CD14-positive monocyte (primary cell): ENCODE data around the gene KIF9. TPM values are rescaled to one million over a fixed set of nuclear protein-coding genes. Genes with fewer than 3 reads are reported as not detected.
A peak's percentile ranks its signal among the peaks of the same experiment; 100 is the strongest.
"Not testable (repeated sequence)": the region's sequence is repeated elsewhere in the genome, so short reads cannot be mapped to it uniquely, and the experiment has no call there.

Source experiments
- DNase-seq, 3 donors: peaks; one replicate each; pipeline ENCODE4 v3.0.0-alpha.2; 2011 to 2022
- H2AFZ ChIP-seq: 2 replicates; pipeline ENCODE4 v1.6.0; 2012; ENCODE audit warnings: mild to moderate bottlenecking, low read depth, low read length, inconsistent platforms; ENCODE audit not compliant: insufficient read depth, poor library complexity, severe bottlenecking
- H3K27ac ChIP-seq, 2 donors: 1 replicate in 1 of 2; 2 replicates in 1 of 2; pipeline ENCODE4 v1.5.1; 2012 to 2013; ENCODE audit warnings: low read length in 2 of 2, control low read depth in 1 of 2, inconsistent platforms in 1 of 2, low read depth in 1 of 2, mild to moderate bottlenecking in 1 of 2
- H3K27me3 ChIP-seq, 2 donors: one replicate each; pipeline versions ENCODE4 v1.6.0 to v1.6.1; 2011 to 2013; ENCODE audit warnings: low read length in 2 of 2; ENCODE audit not compliant: control insufficient read depth in 2 of 2, insufficient read depth in 2 of 2
- H3K36me3 ChIP-seq, 2 donors: replicated peaks in 1 of 2; 1 replicate in 1 of 2; 2 replicates in 1 of 2; pipeline versions ENCODE4 v1.5.1 to v1.6.1; 2012 to 2013; ENCODE audit warnings: low read length in 2 of 2, control low read depth in 1 of 2, inconsistent platforms in 1 of 2, mild to moderate bottlenecking in 1 of 2; ENCODE audit not compliant: insufficient read depth in 2 of 2, control insufficient read depth in 1 of 2
- H3K4me1 ChIP-seq, 2 donors: 1 replicate in 1 of 2; 2 replicates in 1 of 2; pipeline versions ENCODE4 v1.5.1 to v1.6.1; 2012 to 2013; ENCODE audit warnings: low read length in 2 of 2, control low read depth in 1 of 2, inconsistent platforms in 1 of 2, mild to moderate bottlenecking in 1 of 2, moderate library complexity in 1 of 2; ENCODE audit not compliant: insufficient read depth in 2 of 2, control insufficient read depth in 1 of 2
- H3K4me2 ChIP-seq: replicated peaks from 2 replicates; pipeline ENCODE3; 2012; ENCODE audit warnings: low read length, moderate library complexity, mild to moderate bottlenecking; ENCODE audit not compliant: poor library complexity, severe bottlenecking; ENCODE audit errors: extremely low read depth
- H3K4me3 ChIP-seq, 3 experiments: fragments of 200-600 bp in 1 of 3; sonication (generic) in 1 of 3; replicated peaks in 1 of 3; 1 replicate in 2 of 3; 2 replicates in 1 of 3; pipeline ENCODE4 v1.5.1; 2011 to 2013; ENCODE audit warnings: low read length in 3 of 3, mild to moderate bottlenecking in 3 of 3, control low read depth in 2 of 3, low read depth in 2 of 3, inconsistent platforms in 1 of 3, moderate library complexity in 1 of 3
- H3K79me2 ChIP-seq: 2 replicates; pipeline ENCODE4 v1.6.0; 2012; ENCODE audit warnings: mild to moderate bottlenecking, control low read depth, inconsistent platforms, low read length, moderate library complexity; ENCODE audit not compliant: insufficient read depth
- H3K9ac ChIP-seq: 2 replicates; pipeline ENCODE4 v1.6.0; 2017; ENCODE audit warnings: low read length, mild to moderate bottlenecking; ENCODE audit not compliant: insufficient read depth, poor library complexity, severe bottlenecking
- H3K9me3 ChIP-seq, 2 donors: replicated peaks in 1 of 2; 1 replicate in 1 of 2; 2 replicates in 1 of 2; pipeline versions ENCODE4 v1.5.1 to v1.6.1; 2012 to 2013; ENCODE audit warnings: low read length in 2 of 2, control low read depth in 1 of 2; ENCODE audit not compliant: control insufficient read depth in 1 of 2, insufficient read depth in 1 of 2
- H4K20me1 ChIP-seq: 2 replicates; pipeline ENCODE4 v1.6.0; 2012; ENCODE audit warnings: mild to moderate bottlenecking, low read length, control low read depth, moderate library complexity; ENCODE audit not compliant: insufficient read depth
- H3K27ac Mint-ChIP-seq, 7 donors: one replicate each; pipeline ENCODE4 v1.8.0; 2020; ENCODE audit warnings: mild to moderate bottlenecking in 7 of 7, mixed read lengths in 7 of 7, moderate library complexity in 6 of 7, inconsistent platforms in 2 of 7
- H3K27me3 Mint-ChIP-seq, 3 donors: one replicate each; pipeline ENCODE4 v1.8.0; 2021 to 2022; ENCODE audit warnings: low read depth in 3 of 3, mild to moderate bottlenecking in 3 of 3, mixed read lengths in 3 of 3, moderate library complexity in 3 of 3, inconsistent platforms in 1 of 3
- H3K36me3 Mint-ChIP-seq, 2 donors: one replicate each; pipeline ENCODE4 v1.8.0; 2020; ENCODE audit warnings: mixed read lengths in 2 of 2, inconsistent platforms in 1 of 2, mild to moderate bottlenecking in 1 of 2
- H3K4me1 Mint-ChIP-seq: one replicate; pipeline ENCODE4 v1.8.0; 2020; ENCODE audit warnings: mild to moderate bottlenecking, mixed read lengths
- H3K4me3 Mint-ChIP-seq, 2 donors: one replicate each; pipeline ENCODE4 v1.8.0; 2020; ENCODE audit warnings: mild to moderate bottlenecking in 2 of 2, mixed read lengths in 2 of 2, moderate library complexity in 1 of 2
- H3K9me3 Mint-ChIP-seq, 7 donors: one replicate each; pipeline ENCODE4 v1.8.0; 2020 to 2022; ENCODE audit warnings: mixed read lengths in 7 of 7, mild to moderate bottlenecking in 6 of 7, moderate library complexity in 6 of 7, inconsistent platforms in 2 of 7
- WGBS: methylation state at CpG from one replicate; pipeline ENCODE4 v1.1.5; 2013; ENCODE audit warnings: missing lambda C conversion rate; ENCODE audit not compliant: insufficient coverage; 5-methylcytosine and 5-hydroxymethylcytosine counted together
- intact Hi-C, 2 donors: fragments of 100-400 bp; cut with micrococcal nuclease; formaldehyde crosslinking; loops; one replicate each; pipeline versions ENCODE4 v1.15.0 to v1.15.1; 2023
- polyA plus RNA-seq, 3 donors: library from polyadenylated mRNA; depleted of rRNA in 1 of 3; unstranded in 2 of 3; stranded (reverse) in 1 of 3; fragments of 300-500 nt in 2 of 3; fragments of >200 nt in 1 of 3; fragmentation: Illumina TruSeq in 2 of 3; gene quantifications; 1 replicate in 2 of 3; 2 replicates in 1 of 3; pipeline ENCODE4 v1.2.3, GENCODE V29; 2012 to 2021
- TF ChIP-seq, protein P1 (sequence below): fragments of 200-600 bp; IDR thresholded peaks from one replicate; pipeline ENCODE4 v1.8.0; 2022; ENCODE audit warnings: antibody characterized with exemption, mild to moderate bottlenecking

The KIF9 gene
- polyA plus RNA-seq, 3 donors = 2.4 to 5.1 (median 3.8) TPM

DNA sequence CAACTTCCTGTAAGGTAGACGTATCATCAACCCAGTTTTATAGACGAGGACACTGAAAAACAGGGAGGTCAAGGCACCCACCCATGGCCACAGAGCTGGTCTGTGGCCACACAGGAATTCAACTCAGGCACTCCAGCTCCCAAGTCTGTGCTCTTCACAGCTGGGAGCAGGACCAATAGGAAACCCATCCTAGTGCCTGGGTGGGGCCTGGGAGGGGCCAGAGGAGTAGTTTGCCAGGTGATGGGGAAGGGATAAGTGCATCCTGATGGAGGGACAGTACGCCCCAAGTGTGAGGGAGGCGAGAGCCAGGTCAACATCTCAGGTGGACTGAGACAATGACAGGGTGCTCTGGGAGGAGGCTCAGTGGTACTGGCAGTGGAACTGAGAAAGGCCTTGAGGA, 22.0 kb downstream of the KIF9 start:
- peaks cover 4 to 6% (median 4%) of the 10 kb centered on the region in 3 donors for H3K27me3 Mint-ChIP-seq
- H3K4me1 Mint-ChIP-seq = peaks cover 10% of the 10 kb centered on the region
- intact Hi-C loops = loop anchor here in 1 of 2 donors (10.0 kb wide), 1 partner anchor 54 kb away; no protein-coding TSS in a partner anchor
- no peaks in the 10 kb centered on the region for H3K79me2 ChIP-seq
- 56% methylated on average over 4 of the region's 4 CpGs for WGBS
- peaks cover 2 to 4% of the 10 kb centered on the region in 2 donors for H3K36me3 Mint-ChIP-seq
- H3K27me3 ChIP-seq = no peaks in the 10 kb centered on the region
- H3K4me3 Mint-ChIP-seq = no peak overlapping the region
- no peak overlapping the region for H3K4me2 ChIP-seq
- no peak overlapping the region for H3K9ac ChIP-seq
- no peak overlapping the region for H3K27ac ChIP-seq
- no peaks in the 10 kb centered on the region for H4K20me1 ChIP-seq
- H3K27ac Mint-ChIP-seq = peak overlapping the region in 1 of 7 donors; percentile 62
- H3K4me3 ChIP-seq = no peak overlapping the region
- no peaks in the 10 kb centered on the region for H3K36me3 ChIP-seq
- H3K4me1 ChIP-seq = no peaks in the 10 kb centered on the region
- H3K9me3 Mint-ChIP-seq = peaks cover 0 to 4% (median 0%) of the 10 kb centered on the region in 7 donors
- TF ChIP-seq, protein P1, sequence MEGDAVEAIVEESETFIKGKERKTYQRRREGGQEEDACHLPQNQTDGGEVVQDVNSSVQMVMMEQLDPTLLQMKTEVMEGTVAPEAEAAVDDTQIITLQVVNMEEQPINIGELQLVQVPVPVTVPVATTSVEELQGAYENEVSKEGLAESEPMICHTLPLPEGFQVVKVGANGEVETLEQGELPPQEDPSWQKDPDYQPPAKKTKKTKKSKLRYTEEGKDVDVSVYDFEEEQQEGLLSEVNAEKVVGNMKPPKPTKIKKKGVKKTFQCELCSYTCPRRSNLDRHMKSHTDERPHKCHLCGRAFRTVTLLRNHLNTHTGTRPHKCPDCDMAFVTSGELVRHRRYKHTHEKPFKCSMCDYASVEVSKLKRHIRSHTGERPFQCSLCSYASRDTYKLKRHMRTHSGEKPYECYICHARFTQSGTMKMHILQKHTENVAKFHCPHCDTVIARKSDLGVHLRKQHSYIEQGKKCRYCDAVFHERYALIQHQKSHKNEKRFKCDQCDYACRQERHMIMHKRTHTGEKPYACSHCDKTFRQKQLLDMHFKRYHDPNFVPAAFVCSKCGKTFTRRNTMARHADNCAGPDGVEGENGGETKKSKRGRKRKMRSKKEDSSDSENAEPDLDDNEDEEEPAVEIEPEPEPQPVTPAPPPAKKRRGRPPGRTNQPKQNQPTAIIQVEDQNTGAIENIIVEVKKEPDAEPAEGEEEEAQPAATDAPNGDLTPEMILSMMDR = no peak
- DNase-seq = no peak
- H2AFZ ChIP-seq = peak overlapping the region; percentile 27
- no peaks in the 10 kb centered on the region for H3K9me3 ChIP-seq

- Histone ChIP-seq H3K27me3 (no peaks in the 10 kb centered on the region), H2AFZ (no peak overlapping the region), H4K20me1 (no peaks in the 10 kb centered on the region), H3K36me3 (no peaks in the 10 kb centered on the region), H3K4me3 (no peak overlapping the region), H3K9ac (no peak overlapping the region), H3K79me2 (no peaks in the 10 kb centered on the region), H3K4me1 (no peaks in the 10 kb centered on the region), H3K9me3 (no peaks in the 10 kb centered on the region), H3K27ac (no peak overlapping the region), H3K4me2 (no peak overlapping the region)
- Mint-ChIP-seq H3K9me3 (peaks cover 0 to 4% (median 0%) of the 10 kb centered on the region in 7 donors), H3K36me3 (peaks cover 0 to 2% of the 10 kb centered on the region in 2 donors), H3K4me3 (no peak overlapping the region), H3K27ac (no peak overlapping the region), H3K27me3 (peaks cover 3 to 6% (median 5%) of the 10 kb centered on the region in 3 donors), H3K4me1 (peaks cover 10% of the 10 kb centered on the region)
- intact Hi-C loops = no loop called here
- DNase-seq = no peak
- TF ChIP-seq, protein P1 = no peak
- 100% methylated on average over 2 of the region's 3 CpGs for WGBS
Measured at GRCh38 chr3:47259114-47259513, 23.5 kb downstream of the KIF9 start.

- DNase-seq, H3K4me2 ChIP-seq, H3K9me3 Mint-ChIP-seq, H3K9ac ChIP-seq, H3K4me3 ChIP-seq, H3K4me1 ChIP-seq, H3K4me1 Mint-ChIP-seq, H3K27ac Mint-ChIP-seq, H3K27me3 Mint-ChIP-seq, H4K20me1 ChIP-seq, H3K79me2 ChIP-seq, intact Hi-C loops, H3K36me3 ChIP-seq, H3K27me3 ChIP-seq, H3K36me3 Mint-ChIP-seq, H3K4me3 Mint-ChIP-seq, H3K27ac ChIP-seq, H2AFZ ChIP-seq, H3K9me3 ChIP-seq: not testable (repeated sequence)
- WGBS = 99% methylated on average over 9 of the region's 25 CpGs
Measured at GRCh38 chr3:47256331-47256730, 26.3 kb downstream of the KIF9 start.
